NAMALWA (cell line): ENCODE results near the gene RNF38.
"Not testable (repeated sequence)": the region's sequence is repeated elsewhere in the genome, so short reads cannot be mapped to it uniquely, and the experiment has no call there.

Experiments
- DNase-seq: peaks from one replicate; pipeline ENCODE4 v3.0.0-alpha.2; 2015; ENCODE audit warnings: low spot score

Gene RNF38

GRCh38 chr9:36407122-36407723 is 7.2 kb upstream of the RNF38 start:
- peak; percentile 75 for DNase-seq

- DNase-seq = no peak
These were observed 2.5 kb upstream of the RNF38 start for GRCh38 chr9:36402536-36402935.

- DNase-seq = no peak
These were observed 1.9 kb upstream of the RNF38 start for GRCh38 chr9:36401897-36402480.

- no peak for DNase-seq
These were observed 1.2 kb upstream of the RNF38 start for GRCh38 chr9:36401164-36401740.

GRCh38 chr9:36400332-36401163 is 479 bp upstream of the RNF38 start:
- DNase-seq = peak; percentile 92

GRCh38 chr9:36398745-36399144 is 1.3 kb downstream of the RNF38 start:
- no peak for DNase-seq

- DNase-seq = no peak
These were observed 3.1 kb downstream of the RNF38 start for GRCh38 chr9:36396985-36397384.

GRCh38 chr9:36392489-36392888 is 7.6 kb downstream of the RNF38 start:
- DNase-seq = no peak

GRCh38 chr9:36389590-36389989 is 10.5 kb downstream of the RNF38 start:
- no peak for DNase-seq

- not testable (repeated sequence) for DNase-seq
These were observed 13.6 kb downstream of the RNF38 start for GRCh38 chr9:36386396-36386965.

- no peak for DNase-seq
These were observed 17.6 kb downstream of the RNF38 start for GRCh38 chr9:36382484-36382883.

GRCh38 chr9:36364577-36364976 is 35.5 kb downstream of the RNF38 start:
- no peak for DNase-seq

GRCh38 chr9:36363448-36363847 is 36.6 kb downstream of the RNF38 start:
- no peak for DNase-seq

GRCh38 chr9:36358486-36358885 is 41.6 kb downstream of the RNF38 start:
- DNase-seq = no peak

- no peak for DNase-seq
These were observed 42.4 kb downstream of the RNF38 start for GRCh38 chr9:36357639-36358038.

GRCh38 chr9:36346569-36346968 is 53.5 kb downstream of the RNF38 start:
- no peak for DNase-seq

- no peak for DNase-seq
These were observed 54.8 kb downstream of the RNF38 start for GRCh38 chr9:36345103-36345846.

- DNase-seq = no peak
These were observed 58.0 kb downstream of the RNF38 start for GRCh38 chr9:36341936-36342577.

GRCh38 chr9:36337865-36338264 is 62.2 kb downstream of the RNF38 start:
- no peak for DNase-seq

GRCh38 chr9:36337002-36337401 is 63.1 kb downstream of the RNF38 start:
- no peak for DNase-seq
